HT1080 (cell line): Measurements from ENCODE around the gene RITA1. TPM values are rescaled to one million over a fixed set of nuclear protein-coding genes. Genes with fewer than 3 reads are reported as not detected.

Experiments
- DNase-seq: peaks from one replicate; pipeline ENCODE4 v3.0.0-alpha.2; 2015; ENCODE audit warnings: low read depth
- total RNA-seq: library from RNA; depleted of rRNA; stranded (reverse); fragments of >200 nt; shearing (Covaris generic); gene quantifications from 2 replicates; pipeline ENCODE4 v1.2.3, GENCODE V29; 2014

The RITA1 gene
- total RNA-seq, 1 experiment from 2014 or later = 58.8 TPM

DNA sequence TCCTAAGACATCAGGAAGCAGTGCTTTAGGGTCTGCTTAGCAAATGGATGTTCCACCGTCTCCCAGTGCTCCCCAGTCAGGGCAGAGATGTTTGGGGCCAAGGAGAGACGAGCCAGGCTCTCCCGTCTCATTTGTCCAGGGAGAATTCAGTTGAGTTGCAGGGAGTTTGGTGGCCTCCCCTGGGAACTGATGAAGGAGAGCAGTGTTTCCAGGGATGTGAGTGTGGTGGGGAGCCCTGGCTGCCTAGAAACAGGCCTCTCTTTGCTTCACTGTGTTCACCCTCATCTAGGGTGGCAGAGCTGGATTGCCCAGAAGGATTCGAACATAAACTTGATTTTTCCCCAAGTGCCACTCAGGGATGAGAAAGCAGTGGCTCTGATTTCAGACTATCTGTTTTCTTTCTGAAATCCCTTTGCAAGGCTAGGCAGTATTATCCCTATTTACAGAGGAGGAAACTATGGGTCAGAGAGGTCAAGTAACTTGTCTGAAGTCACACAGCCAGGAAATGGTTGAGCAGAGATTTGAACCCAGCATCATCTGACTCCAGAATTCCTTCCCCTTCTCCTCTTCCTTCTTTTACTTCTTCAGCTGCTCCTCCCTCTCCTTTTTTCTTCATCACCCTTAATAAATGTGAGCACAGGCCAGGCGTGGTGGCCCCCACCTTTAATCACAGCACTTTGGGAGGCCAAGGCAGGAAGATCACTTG is 42.3 kb downstream of the RITA1 start:
- DNase-seq = no peak

GRCh38 chr12:113228394-113229028 is 43.0 kb downstream of the RITA1 start:
- DNase-seq = no peak

DNA sequence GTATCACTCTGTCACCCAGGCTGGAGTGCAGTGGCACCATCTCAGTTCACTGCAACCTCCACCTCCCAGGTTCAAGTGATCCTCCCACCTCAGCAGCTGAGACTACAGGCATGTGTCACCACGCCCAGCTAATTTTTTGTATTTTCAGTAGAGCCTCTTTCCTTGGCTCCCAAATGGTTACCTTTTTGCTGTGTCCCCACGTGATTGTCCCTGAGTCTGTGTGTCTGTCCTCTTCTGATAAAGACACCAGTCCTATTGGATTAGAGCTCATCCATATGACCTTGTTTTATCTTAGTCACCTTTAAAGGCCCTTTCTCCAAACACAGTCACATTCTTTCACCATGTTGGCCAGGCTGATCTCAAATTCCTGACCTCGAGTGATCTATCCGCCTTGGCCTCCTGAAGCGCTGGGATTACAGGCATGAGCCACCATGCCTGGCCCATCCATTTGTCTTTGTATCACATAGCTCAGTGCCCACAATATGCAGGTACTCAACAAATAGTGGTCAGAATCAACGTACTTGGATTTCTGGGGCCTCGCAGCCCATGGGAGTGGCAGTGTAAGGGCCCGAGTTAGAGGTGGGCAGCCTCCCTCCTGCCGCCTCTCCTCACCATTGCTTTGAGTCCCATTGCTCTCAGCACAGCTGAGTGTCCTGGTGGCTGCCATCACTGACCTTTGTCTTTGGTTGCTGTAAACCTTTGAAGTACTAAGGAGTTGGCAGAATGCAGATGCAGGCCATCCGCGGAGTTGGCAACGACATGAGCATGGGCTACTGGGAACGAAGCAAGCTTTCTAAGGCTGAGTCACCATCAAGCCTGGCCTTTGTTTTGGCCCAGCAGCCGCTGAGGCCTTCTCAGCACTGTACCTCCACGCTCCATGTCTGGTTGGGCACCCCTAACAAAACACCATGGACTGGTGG is 45.1 kb downstream of the RITA1 start:
- DNase-seq = peak; percentile 19

DNA sequence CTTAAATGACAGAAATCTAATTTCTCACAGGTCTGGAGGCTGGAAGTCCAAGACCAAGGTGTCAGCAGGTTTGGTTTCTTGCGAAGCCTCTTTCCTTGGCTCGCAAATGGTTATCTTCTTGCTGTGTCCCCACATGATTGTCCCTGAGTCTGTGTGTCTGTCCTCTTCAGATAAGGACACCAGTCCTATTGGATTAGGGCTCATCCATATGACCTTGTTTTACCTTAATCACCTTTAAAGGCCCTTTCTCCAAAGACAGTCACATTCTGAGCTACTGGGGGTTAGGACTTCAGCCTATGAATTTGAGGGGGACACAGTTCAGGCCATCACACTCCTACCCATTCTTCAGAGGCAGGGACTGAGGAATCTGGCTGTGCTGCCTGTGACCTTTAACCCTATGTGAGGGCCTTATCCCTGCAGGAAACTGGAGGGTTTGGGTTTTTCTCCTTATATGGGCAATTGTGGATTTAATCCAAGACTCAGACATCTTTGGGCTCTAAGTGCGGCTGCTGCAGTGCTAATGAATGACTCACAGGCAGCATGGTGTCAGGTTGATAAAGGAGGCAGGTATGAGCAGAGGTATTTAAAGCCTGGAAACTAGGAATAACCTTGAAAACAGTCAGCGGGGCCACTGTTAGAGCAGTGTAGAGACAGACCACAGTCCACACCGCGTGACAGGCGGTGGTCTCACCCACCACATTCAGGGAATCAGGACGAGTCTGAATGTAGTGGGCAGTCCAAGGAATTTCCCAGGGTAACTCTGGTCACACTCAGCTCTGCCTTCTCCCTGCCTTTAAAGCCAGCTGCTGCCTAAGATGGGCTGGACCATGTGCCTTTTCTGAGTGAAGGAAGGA is 45.9 kb downstream of the RITA1 start:
- DNase-seq = peak; percentile 74

GRCh38 chr12:113232089-113232839 is 46.7 kb downstream of the RITA1 start:
- DNase-seq = no peak

- no peak for DNase-seq
These were observed 47.5 kb downstream of the RITA1 start for GRCh38 chr12:113232840-113233585.

DNA sequence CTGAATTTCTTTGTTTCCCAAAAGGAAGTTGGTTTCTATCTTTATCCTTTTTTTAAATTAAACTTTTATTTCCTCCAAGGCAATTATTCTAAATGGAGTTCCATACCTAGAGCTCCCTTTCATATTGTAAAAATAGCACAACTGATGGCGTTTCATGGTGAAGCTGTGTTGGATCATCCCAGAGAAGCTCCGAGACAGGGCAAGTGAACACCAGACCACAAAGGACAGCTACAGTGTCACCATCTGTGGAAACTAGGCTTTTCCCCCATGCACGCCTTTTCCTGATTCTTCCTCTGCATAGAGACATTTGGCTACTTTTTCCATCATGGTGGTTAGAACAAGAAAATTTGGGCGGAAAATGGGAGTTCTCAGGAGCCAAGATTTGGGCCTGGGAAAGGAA is 48.4 kb downstream of the RITA1 start:
- no peak for DNase-seq

DNA sequence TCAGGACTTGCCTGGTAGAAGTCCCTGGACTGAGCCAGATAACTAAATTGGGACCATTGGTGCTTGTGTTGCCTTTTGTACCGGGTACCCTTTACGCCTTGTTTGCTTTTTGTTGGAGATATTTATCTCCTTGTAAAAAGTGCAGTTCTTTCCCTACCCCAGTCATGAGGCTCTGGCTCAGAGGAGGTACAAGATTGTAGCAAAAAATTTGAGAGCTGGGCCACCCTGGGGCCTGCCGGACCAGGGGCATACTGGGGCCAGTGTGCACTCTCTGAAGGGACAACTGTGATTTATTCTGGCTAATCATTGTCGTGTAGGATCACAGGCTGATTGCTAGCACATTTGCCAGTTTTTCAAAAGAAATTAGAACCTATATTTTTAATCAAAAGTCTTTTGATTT is 49.0 kb downstream of the RITA1 start:
- DNase-seq = no peak

DNA sequence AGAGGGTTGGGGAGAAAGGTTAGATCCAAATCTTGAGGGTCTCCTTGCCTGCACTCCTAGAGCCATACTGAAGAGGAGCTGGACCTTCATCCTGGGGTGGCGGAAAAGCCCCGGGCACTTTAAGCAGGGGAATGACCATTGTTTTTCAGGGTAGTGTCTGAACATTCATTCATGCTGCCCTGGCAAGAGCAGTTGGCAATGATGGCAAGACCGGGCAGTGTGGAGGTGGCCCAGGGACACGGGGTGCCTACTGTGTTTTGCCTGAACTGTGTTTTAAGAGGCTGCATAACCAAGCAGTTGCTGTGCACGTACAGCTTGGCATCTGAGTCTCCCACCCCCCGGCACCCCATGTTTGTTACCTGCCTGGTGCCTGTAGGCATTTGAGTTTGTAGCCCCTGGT is 50.5 kb downstream of the RITA1 start:
- no peak for DNase-seq

DNA sequence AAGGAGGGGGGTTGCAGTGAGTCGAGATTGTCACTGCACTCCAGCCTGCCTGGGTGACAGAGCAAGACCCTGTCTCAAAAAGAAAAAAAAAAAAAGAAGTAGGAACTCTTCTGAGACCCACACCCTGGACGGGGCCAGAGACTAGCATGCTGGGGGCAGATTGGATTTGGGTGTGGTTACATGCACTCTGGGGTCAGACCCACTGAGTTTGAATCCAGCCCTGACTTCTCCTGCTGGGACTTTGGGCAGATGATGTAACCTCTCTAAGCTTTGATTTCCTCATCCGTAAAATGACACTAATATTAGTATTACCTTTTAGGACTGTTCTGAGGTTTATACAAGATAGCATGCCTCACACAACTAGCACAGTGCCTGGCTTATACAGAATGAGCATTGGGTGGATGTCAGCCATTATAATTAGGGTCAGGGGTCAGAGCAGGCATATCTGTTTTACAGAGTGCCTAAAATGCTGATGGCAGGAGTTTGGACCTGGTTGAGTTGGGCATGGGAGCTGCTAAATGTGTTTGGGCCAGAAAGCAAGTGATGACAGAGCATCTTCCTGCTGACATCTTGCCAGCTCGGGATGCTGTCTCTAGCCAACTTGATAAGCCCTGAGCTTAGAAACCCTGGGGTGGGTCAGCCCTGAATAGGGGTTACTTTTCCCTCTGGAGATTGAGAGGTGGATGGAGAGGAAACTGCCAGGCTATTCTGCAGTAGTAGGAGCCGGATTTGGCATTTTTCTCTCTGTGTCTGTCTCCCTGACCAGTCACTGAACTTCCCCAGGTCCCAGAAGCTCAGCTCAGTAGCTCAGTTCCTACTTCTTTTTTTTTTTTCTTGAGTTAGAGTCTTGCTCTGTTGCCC is 51.2 kb downstream of the RITA1 start:
- DNase-seq = no peak

DNA sequence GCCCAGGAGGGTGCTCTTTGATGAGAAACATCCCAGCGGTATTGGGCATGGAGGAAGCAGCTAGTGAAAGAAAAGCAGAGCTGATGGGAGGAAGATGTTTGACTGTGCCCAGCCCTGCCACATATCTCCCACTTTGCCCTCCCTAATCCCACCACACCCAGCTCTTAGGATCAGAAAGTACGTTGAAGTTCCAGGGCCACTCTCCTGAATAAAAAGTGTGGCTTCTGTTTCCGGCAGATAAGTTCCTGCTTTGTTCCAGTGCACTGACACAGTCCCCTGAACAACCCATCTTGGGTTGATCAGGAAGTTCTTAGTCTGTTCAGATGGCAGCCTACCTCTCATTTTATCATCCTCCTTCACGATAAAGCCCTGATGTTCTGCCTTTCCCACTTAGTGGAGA is 52.2 kb downstream of the RITA1 start:
- no peak for DNase-seq

GRCh38 chr12:113238309-113238708 is 52.8 kb downstream of the RITA1 start:
- no peak for DNase-seq

GRCh38 chr12:113239288-113239771 is 53.8 kb downstream of the RITA1 start:
- no peak for DNase-seq

GRCh38 chr12:113239811-113240331 is 54.4 kb downstream of the RITA1 start:
- no peak for DNase-seq

- DNase-seq = no peak
These were observed 54.9 kb downstream of the RITA1 start for GRCh38 chr12:113240395-113240794.

DNA sequence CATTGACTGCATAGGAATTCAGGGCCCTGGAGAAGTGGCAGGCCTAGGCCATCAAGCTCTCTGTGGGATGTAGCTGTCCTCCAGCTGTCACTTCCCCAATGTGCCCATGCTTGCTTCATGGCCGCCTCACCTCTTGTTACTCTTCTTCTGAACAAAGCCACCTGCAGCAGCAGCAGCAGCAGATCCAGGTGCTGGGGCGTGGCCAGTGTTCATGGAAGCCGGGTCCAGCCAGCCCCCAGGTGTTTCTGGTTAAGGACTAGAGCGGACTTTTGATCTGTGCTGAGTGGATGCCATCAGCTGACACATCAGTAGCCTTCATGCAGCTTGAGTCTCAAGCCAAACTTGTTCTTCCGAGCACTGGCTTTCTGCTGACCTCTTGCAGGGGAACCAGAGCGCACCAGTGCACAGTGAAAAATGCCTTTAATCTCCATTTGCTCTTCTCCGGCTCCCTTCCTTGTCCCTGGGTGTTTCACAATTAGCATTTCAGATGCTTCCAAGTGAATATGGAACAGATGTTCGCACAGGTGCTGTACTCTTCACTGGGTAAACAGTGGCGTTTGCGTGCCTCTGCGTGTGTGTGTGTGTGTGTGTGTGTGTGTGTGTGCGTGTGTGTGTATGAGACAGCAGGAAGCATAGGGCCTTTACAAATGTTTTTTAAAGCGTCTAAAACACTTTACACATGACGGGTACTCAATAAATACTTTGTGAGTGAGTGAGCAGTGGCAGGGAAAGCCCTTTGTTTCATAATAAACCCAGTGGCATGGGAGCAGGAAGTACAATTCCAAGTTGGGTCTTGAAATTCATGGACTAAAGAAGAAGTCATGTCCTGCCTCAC is 55.9 kb downstream of the RITA1 start:
- DNase-seq = no peak
